ENCODE results near the gene SIN3A.
"Not testable (repeated sequence)": the region's sequence is repeated elsewhere in the genome, so short reads cannot be mapped to it uniquely, and the experiment has no call there.

Gene SIN3A

DNA sequence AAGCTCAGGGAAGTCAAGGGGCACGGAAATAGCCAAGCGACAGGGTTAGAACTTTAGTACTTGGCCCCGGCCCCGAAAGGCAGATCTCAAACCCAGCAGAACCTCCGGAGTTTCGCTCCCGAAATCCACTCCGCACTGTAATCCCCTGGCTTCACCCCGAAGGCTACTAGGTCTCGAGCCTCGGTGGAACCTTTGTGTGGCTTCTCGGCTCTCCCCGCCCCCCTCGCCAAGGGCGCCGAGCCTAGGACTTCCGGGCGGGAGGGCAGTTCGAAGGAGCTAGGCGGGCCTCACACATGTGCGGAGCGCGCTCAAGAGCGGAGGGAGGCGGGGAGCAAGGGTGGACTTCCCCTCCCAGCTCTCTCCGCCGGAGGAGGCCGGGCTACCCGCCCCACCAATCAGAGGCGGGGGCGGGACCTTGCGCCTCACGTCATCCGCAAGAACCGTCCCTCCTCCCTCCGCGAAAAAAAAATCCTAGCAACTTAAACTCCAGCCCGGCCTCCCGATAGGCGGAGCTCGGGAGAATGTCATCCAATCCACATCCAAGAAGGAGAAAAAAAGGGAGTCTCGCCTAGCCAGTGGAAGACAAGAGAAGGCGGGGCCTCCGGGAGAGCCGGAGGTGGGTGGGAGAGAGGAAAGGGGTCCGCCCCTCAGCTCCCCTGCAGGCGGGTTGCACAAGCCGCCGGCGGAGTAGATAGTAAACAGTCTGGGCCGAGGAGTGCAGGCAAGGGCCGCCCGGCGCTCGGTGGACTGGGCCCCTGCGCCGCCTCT, 2.4 kb upstream of the SIN3A start:
- H3K27ac ChIP-seq, result peak overlapping the region; percentile 98
- no peak for TF ChIP-seq CTCF (IDR thresholded peaks at IDR 0.05)

- TF ChIP-seq CTCF (IDR thresholded peaks at IDR 0.05) (peak; percentile 42), ZFX (IDR thresholded peaks at IDR 0.05; ENCODE audit: borderline replicate concordance) (no peak)
- H3K27ac ChIP-seq, result peak overlapping the region; percentile 98
Measured at GRCh38 chr15:75452865-75453702, 1.6 kb upstream of the SIN3A start.

DNA sequence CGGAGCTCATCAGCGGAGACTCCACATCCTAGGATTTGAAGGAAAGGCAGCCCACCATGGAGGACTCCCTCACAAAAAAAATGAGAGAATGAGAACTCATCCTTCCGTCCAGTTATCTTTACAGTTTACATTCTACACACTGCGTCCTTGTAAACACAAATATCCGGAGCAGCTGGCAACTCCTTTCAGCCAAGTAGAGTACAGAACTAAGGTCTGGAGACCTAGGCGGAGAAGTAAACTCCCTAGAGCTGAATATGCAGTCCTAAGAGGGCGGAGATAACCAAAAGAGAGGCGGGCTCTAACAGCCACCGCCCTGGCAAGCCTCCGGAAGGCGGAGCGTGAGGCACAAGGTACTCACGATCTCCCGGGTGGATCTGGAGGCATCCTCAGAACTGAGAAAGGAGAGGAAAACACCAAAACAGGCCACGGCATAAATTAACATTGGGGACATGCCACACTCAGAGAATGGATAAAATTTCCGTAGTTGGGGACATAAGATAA, 924 bp upstream of the SIN3A start:
- TF ChIP-seq ZFX (IDR thresholded peaks at IDR 0.05; ENCODE audit: borderline replicate concordance) (no peak), CTCF (IDR thresholded peaks at IDR 0.05) (no peak)
- peak overlapping the region; percentile 98 for H3K27ac ChIP-seq

DNA sequence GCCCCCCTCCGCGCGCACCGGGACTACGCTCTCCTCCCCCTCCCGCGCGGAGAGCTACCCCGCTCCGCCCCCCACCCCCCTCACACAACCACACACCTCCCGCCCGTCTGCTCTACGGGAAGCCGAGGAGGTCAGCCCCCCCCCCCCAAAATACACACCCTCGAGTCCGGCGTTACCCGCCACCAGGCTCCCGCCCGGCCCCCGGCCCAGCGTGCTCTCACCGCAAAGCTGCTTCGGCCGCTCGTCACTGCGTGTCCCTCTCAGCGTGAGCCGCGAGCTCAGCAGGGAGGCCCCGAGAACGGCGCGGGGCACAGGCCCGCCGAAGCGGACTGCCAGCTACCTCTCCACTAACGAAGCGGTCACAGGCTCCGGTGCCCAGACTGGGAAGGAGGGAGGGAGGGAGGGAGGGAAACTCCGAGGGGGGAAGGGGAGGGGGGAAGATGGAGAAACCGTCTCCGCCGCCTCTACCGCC, 252 bp downstream of the SIN3A start:
- peak overlapping the region; percentile 98 for H3K27ac ChIP-seq
- no peak for TF ChIP-seq CTCF (IDR thresholded peaks at IDR 0.05)
- TF ChIP-seq ZFX (IDR thresholded peaks at IDR 0.05; ENCODE audit: borderline replicate concordance), result no peak

- TF ChIP-seq CTCF (IDR thresholded peaks at IDR 0.05), result no peak
- no peak for TF ChIP-seq ZFX (IDR thresholded peaks at IDR 0.05; ENCODE audit: borderline replicate concordance)
- peak overlapping the region; percentile 98 for H3K27ac ChIP-seq
Measured at GRCh38 chr15:75450307-75451201, 936 bp downstream of the SIN3A start.

- no peak for TF ChIP-seq CTCF (IDR thresholded peaks at IDR 0.05)
- TF ChIP-seq ZFX (IDR thresholded peaks at IDR 0.05; ENCODE audit: borderline replicate concordance), result no peak
- H3K27ac ChIP-seq, result peak overlapping the region; percentile 98
Measured at GRCh38 chr15:75449585-75450306, 1.7 kb downstream of the SIN3A start.

GRCh38 chr15:75448171-75448570, 3.3 kb downstream of the SIN3A start:
- not testable (repeated sequence) for H3K27ac ChIP-seq
